SK-N-MC (cell line): Measurements from ENCODE around the gene HOXC4.

ENCODE experiments used
- EZH2 ChIP-seq: fragments of 200-600 bp; sonication (generic); IDR thresholded peaks from one replicate; pipeline ENCODE4 v1.6.1; 2017; ENCODE audit warnings: antibody characterized with exemption
- POLR2AphosphoS5 ChIP-seq: IDR thresholded peaks from 2 replicates; pipeline ENCODE4 v1.6.1; 2012; ENCODE audit warnings: mild to moderate bottlenecking, low read depth, low read length, borderline replicate concordance

GRCh38 chr12:54006559-54007220 lies 46.9 kb upstream of the HOXC4 start:
- TF ChIP-seq EZH2 = no peak
- no peak for TF ChIP-seq POLR2AphosphoS5
